B cell (primary cell): ENCODE measurements around the gene MMS22L. TPM values are rescaled to one million over a fixed set of nuclear protein-coding genes. Genes with fewer than 3 reads are reported as not detected.

Experiments used
- ATAC-seq: fragments of 200-7000 bp; cut with Tn5 transposase; one replicate; pipeline ENCODE4 v1.10.0; 2021; ENCODE audit warnings: low read depth, mild to moderate bottlenecking, moderate number of reproducible peaks, moderate library complexity
- CTCF ChIA-PET: fragments of 350-600 bp; sonication (Branson Sonifier 250); formaldehyde crosslinking; loops from one replicate; lab custom pipeline; 2021; ENCODE audit warnings: antibody characterized with exemption, inconsistent platforms; lab: Charles Lee
- POLR2A ChIA-PET: fragments of 350-600 bp; sonication (Branson Sonifier 250); formaldehyde crosslinking; loops from one replicate; lab custom pipeline; 2021; ENCODE audit warnings: antibody characterized with exemption; lab: Charles Lee
- DNase-seq: peaks from one replicate; pipeline ENCODE4 v3.0.0; 2013
- H2AFZ ChIP-seq: 2 replicates; pipeline ENCODE4 v1.6.1; 2012; ENCODE audit warnings: mild to moderate bottlenecking, low read depth, low read length; ENCODE audit not compliant: insufficient read depth, poor library complexity, severe bottlenecking
- H3K27ac ChIP-seq, 2 donors: 1 replicate in 1 of 2; 2 replicates in 1 of 2; pipeline ENCODE4 v1.5.1; 2012 to 2013; ENCODE audit warnings: low read length in 2 of 2, mild to moderate bottlenecking in 2 of 2, moderate library complexity in 1 of 2
- H3K27me3 ChIP-seq, 4 experiments: fragments of 200-600 bp in 1 of 4; sonication (generic) in 1 of 4; replicated peaks in 1 of 4; 1 replicate in 2 of 4; 2 replicates in 2 of 4; pipeline versions ENCODE4 v1.6.1 to v1.7.0; 2013 to 2016; ENCODE audit warnings: low read length in 3 of 4, mild to moderate bottlenecking in 2 of 4, mixed read lengths in 1 of 4, moderate library complexity in 1 of 4; ENCODE audit not compliant: insufficient read depth in 4 of 4, control insufficient read depth in 3 of 4; ENCODE audit errors: control extremely low read depth in 1 of 4
- H3K36me3 ChIP-seq, 2 experiments: replicated peaks in 1 of 2; 1 replicate in 1 of 2; 2 replicates in 1 of 2; pipeline versions ENCODE4 v1.6.1 to v1.7.1; 2013; ENCODE audit warnings: low read length in 1 of 2; ENCODE audit not compliant: insufficient read depth in 2 of 2, control insufficient read depth in 1 of 2; ENCODE audit errors: control extremely low read depth in 1 of 2, extremely low read depth in 1 of 2
- H3K4me1 ChIP-seq, 2 donors: fragments of 200-600 bp in 1 of 2; sonication (generic) in 1 of 2; 1 replicate in 1 of 2; 2 replicates in 1 of 2; pipeline versions ENCODE4 v1.5.1 to v1.6.1; 2013 to 2017; ENCODE audit warnings: low read length in 2 of 2; ENCODE audit not compliant: control insufficient read depth in 2 of 2, insufficient read depth in 2 of 2
- H3K4me2 ChIP-seq: replicated peaks from 2 replicates; pipeline ENCODE3; 2012; ENCODE audit warnings: mild to moderate bottlenecking, low read depth, low read length; ENCODE audit not compliant: poor library complexity, severe bottlenecking
- H3K4me3 ChIP-seq, 5 experiments: fragments of 200-600 bp in 1 of 5; sonication (generic) in 1 of 5; 1 replicate in 3 of 5; 2 replicates in 2 of 5; pipeline versions ENCODE4 v1.5.1 to v1.7.0; 2011 to 2016; ENCODE audit warnings: low read length in 4 of 5, mild to moderate bottlenecking in 4 of 5, low read depth in 2 of 5, control low read depth in 1 of 5, moderate library complexity in 1 of 5; ENCODE audit not compliant: insufficient read depth in 1 of 5; ENCODE audit errors: control extremely low read depth in 1 of 5, extremely low read depth in 1 of 5
- H3K79me2 ChIP-seq: fragments of 200-600 bp; sonication (generic); one replicate; pipeline ENCODE4 v1.6.0; 2016; ENCODE audit warnings: low read length; ENCODE audit not compliant: control insufficient read depth, insufficient read depth
- H3K9ac ChIP-seq: fragments of 200-600 bp; sonication (generic); 2 replicates; pipeline ENCODE4 v1.6.1; 2017; ENCODE audit warnings: mild to moderate bottlenecking, low read length, moderate library complexity
- H3K9me3 ChIP-seq, 3 donors: one replicate each; pipeline versions ENCODE4 v1.6.1 to v1.7.1; 2013; ENCODE audit warnings: low read length in 2 of 3; ENCODE audit not compliant: control insufficient read depth in 2 of 3, insufficient read depth in 1 of 3; ENCODE audit errors: control extremely low read depth in 1 of 3
- H4K20me1 ChIP-seq: 2 replicates; pipeline ENCODE4 v1.6.0; 2012; ENCODE audit warnings: mild to moderate bottlenecking, low read length; ENCODE audit not compliant: insufficient read depth, control insufficient read depth, poor library complexity, severe bottlenecking
- H3K27ac Mint-ChIP-seq: one replicate; pipeline ENCODE4 v1.8.0; 2021; ENCODE audit warnings: mixed read lengths
- H3K27me3 Mint-ChIP-seq: one replicate; pipeline ENCODE4 v1.8.0; 2021; ENCODE audit warnings: mixed read lengths
- H3K4me1 Mint-ChIP-seq: one replicate; pipeline ENCODE4 v1.8.0; 2021; ENCODE audit warnings: mixed read lengths
- H3K4me3 Mint-ChIP-seq: one replicate; pipeline ENCODE4 v1.8.0; 2021; ENCODE audit warnings: mixed read lengths
- H3K9me3 Mint-ChIP-seq: one replicate; pipeline ENCODE4 v1.8.0; 2022; ENCODE audit warnings: mixed read lengths; ENCODE audit not compliant: insufficient read depth
- CTCF ChIP-seq: fragments of 200-600 bp; IDR thresholded peaks from one replicate; pipeline ENCODE4 v1.8.0; 2022; ENCODE audit warnings: antibody characterized with exemption, mild to moderate bottlenecking
- EZH2 ChIP-seq: IDR thresholded peaks from 2 replicates; pipeline ENCODE4 v1.6.1; 2012; ENCODE audit warnings: borderline replicate concordance, low read depth, mild to moderate bottlenecking, moderate library complexity, low read length; ENCODE audit not compliant: insufficient read depth, poor library complexity, severe bottlenecking
- WGBS: methylation state at CpG from one replicate; pipeline ENCODE4 v1.1.5; 2013; ENCODE audit warnings: missing lambda C conversion rate; ENCODE audit not compliant: insufficient coverage; 5-methylcytosine and 5-hydroxymethylcytosine counted together
- intact Hi-C: fragments of 100-400 bp; cut with micrococcal nuclease; formaldehyde crosslinking; loops from one replicate; pipeline ENCODE4 v1.10.0; 2022
- polyA plus RNA-seq: library from polyadenylated mRNA; depleted of rRNA; stranded (reverse); fragments of >200 nt; gene quantifications from 2 replicates; pipeline ENCODE4 v1.2.3, GENCODE V29; 2012
- total RNA-seq, 2 donors: library from RNA; stranded (reverse); fragments of 120-200 nt in 1 of 2; gene quantifications; 1 replicate in 1 of 2; 2 replicates in 1 of 2; pipeline versions ENCODE4 v1.2.3 to v1.2.4, GENCODE V29; 2013 to 2022

MMS22L gene
- total and polyA plus RNA-seq, 2 donors (not counting 1 experiment from before 2014, with no cell fraction given) = 3.2 to 20.5 TPM

GRCh38 chr6:97275804-97276203, 7.2 kb downstream of the MMS22L start:
- H3K4me2 ChIP-seq = no peak overlapping the region
- H3K27me3 ChIP-seq = no peaks in the 10 kb centered on the region
- no peaks in the 10 kb centered on the region for H3K4me1 ChIP-seq
- intact Hi-C loops = no loop called here
- no peak overlapping the region for H3K27ac ChIP-seq
- Mint-ChIP-seq H3K27ac (no peak overlapping the region), H3K9me3 (no peaks in the 10 kb centered on the region), H3K27me3 (no peaks in the 10 kb centered on the region), H3K4me3 (no peak overlapping the region), H3K4me1 (no peaks in the 10 kb centered on the region)
- H3K4me3 ChIP-seq = no peak overlapping the region
- H2AFZ ChIP-seq = no peak overlapping the region
- CTCF ChIA-PET = no interaction called here
- H3K79me2 ChIP-seq = no peaks in the 10 kb centered on the region
- TF ChIP-seq CTCF = no peak
- TF ChIP-seq EZH2 = no peak
- WGBS = 100% methylated on average over 3 of the region's 4 CpGs
- H3K9me3 ChIP-seq = no peaks in the 10 kb centered on the region
- no peak overlapping the region for H3K9ac ChIP-seq
- DNase-seq = no peak
- H3K36me3 ChIP-seq = peaks cover 0 to 18% of the 10 kb centered on the region in 2 experiments
- POLR2A ChIA-PET = no interaction called here
- no peaks in the 10 kb centered on the region for H4K20me1 ChIP-seq
- ATAC-seq = no peak

GRCh38 chr6:97269821-97270220, 13.2 kb downstream of the MMS22L start:
- no peak overlapping the region for H3K27ac Mint-ChIP-seq
- Histone ChIP-seq H3K27me3 (no peaks in the 10 kb centered on the region), H3K4me1 (no peaks in the 10 kb centered on the region), H2AFZ (no peak overlapping the region), H3K36me3 (peaks cover 4 to 17% of the 10 kb centered on the region in 2 experiments), H3K4me2 (no peak overlapping the region), H3K79me2 (no peaks in the 10 kb centered on the region), H3K9me3 (no peaks in the 10 kb centered on the region), H3K9ac (no peak overlapping the region), H4K20me1 (no peaks in the 10 kb centered on the region), H3K4me3 (no peak overlapping the region), H3K27ac (no peak overlapping the region)
- H3K27me3 Mint-ChIP-seq = no peaks in the 10 kb centered on the region
- no peaks in the 10 kb centered on the region for H3K4me1 Mint-ChIP-seq
- TF ChIP-seq CTCF (no peak), EZH2 (no peak)
- intact Hi-C loops = no loop called here
- CTCF ChIA-PET = no interaction called here
- POLR2A ChIA-PET = no interaction called here
- no peak for ATAC-seq
- H3K4me3 Mint-ChIP-seq = no peak overlapping the region
- no CpG with 5 or more reads among the region's 1 CpG for WGBS
- peaks cover 4% of the 10 kb centered on the region for H3K9me3 Mint-ChIP-seq
- no peak for DNase-seq
